Esophagus (tissue), 2 donors: ENCODE data around the gene NELFB. TPM values are rescaled to one million over a fixed set of nuclear protein-coding genes. Genes with fewer than 3 reads are reported as not detected.
"Not testable (repeated sequence)": the region's sequence is repeated elsewhere in the genome, so short reads cannot be mapped to it uniquely, and the experiment has no call there.

Source experiments
- H3K27ac ChIP-seq, 2 donors: one replicate each; pipeline ENCODE4 v1.5.1; 2013; ENCODE audit warnings: low read depth in 2 of 2, mild to moderate bottlenecking in 2 of 2, inconsistent platforms in 1 of 2, low read length in 1 of 2, moderate library complexity in 1 of 2
- H3K27me3 ChIP-seq, 2 donors: one replicate each; pipeline ENCODE4 v1.6.1; 2013; ENCODE audit warnings: low read length in 2 of 2, control low read depth in 1 of 2, mild to moderate bottlenecking in 1 of 2; ENCODE audit not compliant: insufficient read depth in 2 of 2, control insufficient read depth in 1 of 2
- H3K36me3 ChIP-seq, 2 donors: one replicate each; pipeline ENCODE4 v1.6.1; 2013; ENCODE audit warnings: low read length in 1 of 2; ENCODE audit not compliant: control insufficient read depth in 2 of 2, insufficient read depth in 2 of 2
- H3K4me1 ChIP-seq, 2 donors: one replicate each; pipeline ENCODE4 v1.6.1; 2013; ENCODE audit warnings: low read length in 1 of 2; ENCODE audit not compliant: control insufficient read depth in 2 of 2, insufficient read depth in 2 of 2
- H3K4me3 ChIP-seq, 2 donors: one replicate each; pipeline ENCODE4 v1.5.1; 2013; ENCODE audit warnings: low read length in 2 of 2, mild to moderate bottlenecking in 2 of 2, low read depth in 1 of 2, moderate library complexity in 1 of 2
- H3K9me3 ChIP-seq, 2 donors: one replicate each; pipeline ENCODE4 v1.6.1; 2013; ENCODE audit warnings: mild to moderate bottlenecking in 2 of 2, low read depth in 1 of 2, low read length in 1 of 2, moderate library complexity in 1 of 2; ENCODE audit not compliant: control insufficient read depth in 2 of 2, insufficient read depth in 1 of 2
- WGBS, 2 donors: extraction: QIAGEN DNeasy Blood & Tissue Kit; methylation state at CpG; one replicate each; pipeline ENCODE4 v1.1.7; 2013; 5-methylcytosine and 5-hydroxymethylcytosine counted together
- polyA plus RNA-seq, 2 donors: library from polyadenylated mRNA; stranded (reverse); fragments of 200-250 nt; gene quantifications; one replicate each; pipeline ENCODE4 v1.2.3, GENCODE V29; 2013
- donor health status: healthy with polysubstance abuse.
- donor health status: Bipolar disorder and iron deficiency.

NELFB gene
- polyA plus RNA-seq, 2 donors, result 31.7 to 34.7 TPM

GRCh38 chr9:137256856-137257255, 1.7 kb downstream of the NELFB start:
- H3K27ac ChIP-seq, result no peak overlapping the region
- H3K36me3 ChIP-seq, result peaks cover 3 to 15% of the 10 kb centered on the region in 2 donors
- H3K9me3 ChIP-seq, result no peaks in the 10 kb centered on the region
- H3K4me1 ChIP-seq, result peaks cover 0 to 16% of the 10 kb centered on the region in 2 donors
- 89 to 90% methylated on average over 15 of the region's 15 CpGs for whole genome bisulfite sequencing, 2 donors
- H3K4me3 ChIP-seq, result no peak overlapping the region
- no peaks in the 10 kb centered on the region for H3K27me3 ChIP-seq

GRCh38 chr9:137262173-137262908, 7.2 kb downstream of the NELFB start:
- H3K4me3 ChIP-seq, H3K27ac ChIP-seq, H3K27me3 ChIP-seq, H3K4me1 ChIP-seq, H3K9me3 ChIP-seq: not testable (repeated sequence)
- H3K36me3 ChIP-seq, result peaks cover 7 to 37% of the 10 kb centered on the region in 2 donors
- WGBS, 2 donors, result 38 to 42% methylated on average over 15 of the region's 15 CpGs

GRCh38 chr9:137262909-137263285, 7.8 kb downstream of the NELFB start:
- 91 to 94% methylated on average over 24 of the region's 24 CpGs for WGBS, 2 donors
- H3K36me3 ChIP-seq, result peaks cover 7 to 39% of the 10 kb centered on the region in 2 donors

GRCh38 chr9:137263506-137263905, 8.4 kb downstream of the NELFB start:
- H3K9me3 ChIP-seq, result no peaks in the 10 kb centered on the region
- H3K36me3 ChIP-seq, result peaks cover 7 to 42% of the 10 kb centered on the region in 2 donors
- H3K4me1 ChIP-seq, result no peaks in the 10 kb centered on the region
- H3K27me3 ChIP-seq, result no peaks in the 10 kb centered on the region
- no peak overlapping the region for H3K4me3 ChIP-seq
- H3K27ac ChIP-seq, result no peak overlapping the region
- 85 to 88% methylated on average over 10 of the region's 10 CpGs for WGBS, 2 donors

More at GRCh38 chr9:137262909-137263285, 7.8 kb downstream of the NELFB start:
- Histone ChIP-seq H3K9me3 (no peaks in the 10 kb centered on the region), H3K27ac (no peak overlapping the region), H3K4me3 (no peak overlapping the region), H3K27me3 (no peaks in the 10 kb centered on the region), H3K4me1 (no peaks in the 10 kb centered on the region)

GRCh38 chr9:137264067-137264466, 8.9 kb downstream of the NELFB start:
- H3K9me3 ChIP-seq, result no peaks in the 10 kb centered on the region
- peaks cover 4% of the 10 kb centered on the region in 2 donors for H3K4me1 ChIP-seq
- WGBS, 2 donors, result 94 to 98% methylated on average over 22 of the region's 22 CpGs
- H3K27ac ChIP-seq, result no peak overlapping the region
- H3K36me3 ChIP-seq, result peaks cover 7 to 43% of the 10 kb centered on the region in 2 donors
- H3K27me3 ChIP-seq, result no peaks in the 10 kb centered on the region
- H3K4me3 ChIP-seq, result no peak overlapping the region

GRCh38 chr9:137265496-137266161, 10.5 kb downstream of the NELFB start:
- Histone ChIP-seq H3K9me3 (no peaks in the 10 kb centered on the region), H3K36me3 (peaks cover 4 to 40% of the 10 kb centered on the region in 2 donors), H3K27me3 (no peaks in the 10 kb centered on the region), H3K27ac (no peak overlapping the region), H3K4me1 (peaks cover 5 to 6% of the 10 kb centered on the region in 2 donors), H3K4me3 (no peak overlapping the region)
- 94 to 97% methylated on average over 29 of the region's 29 CpGs for WGBS, 2 donors

GRCh38 chr9:137266162-137266527, 11.0 kb downstream of the NELFB start:
- WGBS, 2 donors, result 88 to 90% methylated on average over 15 of the region's 15 CpGs
- Histone ChIP-seq H3K36me3 (peaks cover 4 to 40% of the 10 kb centered on the region in 2 donors), H3K27ac (no peak overlapping the region), H3K4me1 (peaks cover 5 to 6% of the 10 kb centered on the region in 2 donors), H3K4me3 (no peak overlapping the region), H3K9me3 (no peaks in the 10 kb centered on the region), H3K27me3 (no peaks in the 10 kb centered on the region)

- Histone ChIP-seq H3K4me1 (peaks cover 5 to 6% of the 10 kb centered on the region in 2 donors), H3K4me3 (no peak overlapping the region), H3K36me3 (peaks cover 4 to 40% of the 10 kb centered on the region in 2 donors), H3K27me3 (no peaks in the 10 kb centered on the region), H3K9me3 (no peaks in the 10 kb centered on the region), H3K27ac (no peak overlapping the region)
- WGBS, 2 donors, result 89 to 94% methylated on average over 33 to 34 of the region's 34 CpGs
Observed at GRCh38 chr9:137266585-137267453, 11.7 kb downstream of the NELFB start.

- Histone ChIP-seq H3K27ac (no peak overlapping the region), H3K27me3 (no peaks in the 10 kb centered on the region), H3K4me1 (peaks cover 5 to 6% of the 10 kb centered on the region in 2 donors), H3K36me3 (peaks cover 4 to 48% of the 10 kb centered on the region in 2 donors), H3K9me3 (no peaks in the 10 kb centered on the region), H3K4me3 (no peak overlapping the region)
- 93 to 95% methylated on average over 6 of the region's 6 CpGs for WGBS, 2 donors
Observed at GRCh38 chr9:137267933-137268355, 12.8 kb downstream of the NELFB start.
